Fibroblast of lung (primary cell): ENCODE measurements around the gene XRN2. TPM values are rescaled to one million over a fixed set of nuclear protein-coding genes. Genes with fewer than 3 reads are reported as not detected.

Experiments
- DNase-seq, 2 donors: peaks; one replicate each; pipeline versions ENCODE4 v3.0.0 to v3.0.0-alpha.2; 2010; ENCODE audit warnings: low read depth in 2 of 2
- H2AFZ ChIP-seq: 2 replicates; pipeline ENCODE4 v1.5.1; 2012; ENCODE audit warnings: low read length, control low read depth, inconsistent platforms
- H3K27ac ChIP-seq: 2 replicates; pipeline ENCODE4 v1.5.1; 2011; ENCODE audit warnings: low read length, control low read depth; ENCODE audit not compliant: insufficient read depth
- H3K27me3 ChIP-seq: 2 replicates; pipeline ENCODE4 v1.5.1; 2011; ENCODE audit warnings: mild to moderate bottlenecking, low read length; ENCODE audit not compliant: control insufficient read depth, insufficient read depth
- H3K36me3 ChIP-seq: 2 replicates; pipeline ENCODE4 v1.5.1; 2011; ENCODE audit warnings: low read length; ENCODE audit not compliant: control insufficient read depth, insufficient read depth
- H3K4me1 ChIP-seq: 2 replicates; pipeline ENCODE4 v1.5.1; 2011; ENCODE audit warnings: low read length; ENCODE audit not compliant: control insufficient read depth, insufficient read depth; ENCODE audit errors: extremely low read depth
- H3K4me2 ChIP-seq: 2 replicates; pipeline ENCODE4 v1.5.1; 2011; ENCODE audit warnings: low read length, control low read depth; ENCODE audit not compliant: insufficient read depth; ENCODE audit errors: extremely low read depth
- H3K4me3 ChIP-seq, 4 experiments: fragments of 200-600 bp in 1 of 4; sonication (generic) in 1 of 4; replicated peaks in 1 of 4; 2 replicates each; pipeline ENCODE4 v1.5.1; 2011 to 2016; ENCODE audit warnings: low read length in 4 of 4, low read depth in 3 of 4, mild to moderate bottlenecking in 3 of 4, control low read depth in 2 of 4, inconsistent platforms in 1 of 4, mixed read lengths in 1 of 4; ENCODE audit not compliant: insufficient read depth in 1 of 4; ENCODE audit errors: control extremely low read depth in 1 of 4
- H3K79me2 ChIP-seq: 2 replicates; pipeline ENCODE4 v1.5.1; 2012; ENCODE audit warnings: mild to moderate bottlenecking, low read length, inconsistent platforms; ENCODE audit not compliant: control insufficient read depth, insufficient read depth
- H3K9ac ChIP-seq: 2 replicates; pipeline ENCODE4 v1.5.1; 2011; ENCODE audit warnings: mild to moderate bottlenecking, low read length, control low read depth; ENCODE audit not compliant: insufficient read depth
- H3K9me3 ChIP-seq: 2 replicates; pipeline ENCODE4 v1.5.1; 2012; ENCODE audit warnings: low read depth, low read length; ENCODE audit not compliant: control insufficient read depth, insufficient read depth
- H4K20me1 ChIP-seq: 2 replicates; pipeline ENCODE4 v1.5.1; 2011; ENCODE audit warnings: low read length; ENCODE audit not compliant: control insufficient read depth, insufficient read depth; ENCODE audit errors: extremely low read depth
- EZH2 ChIP-seq: IDR thresholded peaks from 2 replicates; pipeline ENCODE4 v1.5.1; 2012; ENCODE audit warnings: low read length, control low read depth, mild to moderate bottlenecking; ENCODE audit errors: missing control alignments
- polyA plus RNA-seq, 2 donors: library from polyadenylated mRNA; depleted of rRNA in 1 of 2; stranded (reverse) in 1 of 2; unstranded in 1 of 2; fragments of >200 nt; gene quantifications; 2 replicates each; pipeline ENCODE4 v1.2.1, GENCODE V29; 2011 to 2012; ENCODE audit warnings: missing spikeins in 1 of 2
- total RNA-seq: library from RNA; depleted of rRNA; stranded (reverse); fragments of >200 nt; gene quantifications from 2 replicates; pipeline ENCODE4 v1.2.1, GENCODE V29; 2014
- TF ChIP-seq, protein P1 (sequence below), 2 donors: IDR thresholded peaks in 1 of 2; conservative IDR thresholded peaks in 1 of 2; 1 replicate in 1 of 2; 2 replicates in 1 of 2; pipeline ENCODE4 v1.5.1; 2011 to 2012; ENCODE audit warnings: low read length in 2 of 2, control low read depth in 1 of 2, inconsistent platforms in 1 of 2, low read depth in 1 of 2, mild to moderate bottlenecking in 1 of 2

XRN2 gene
- total and polyA plus RNA-seq, 2 donors (not counting 1 experiment from before 2014, with no cell fraction given), result 99.3 to 99.6 TPM

DNA sequence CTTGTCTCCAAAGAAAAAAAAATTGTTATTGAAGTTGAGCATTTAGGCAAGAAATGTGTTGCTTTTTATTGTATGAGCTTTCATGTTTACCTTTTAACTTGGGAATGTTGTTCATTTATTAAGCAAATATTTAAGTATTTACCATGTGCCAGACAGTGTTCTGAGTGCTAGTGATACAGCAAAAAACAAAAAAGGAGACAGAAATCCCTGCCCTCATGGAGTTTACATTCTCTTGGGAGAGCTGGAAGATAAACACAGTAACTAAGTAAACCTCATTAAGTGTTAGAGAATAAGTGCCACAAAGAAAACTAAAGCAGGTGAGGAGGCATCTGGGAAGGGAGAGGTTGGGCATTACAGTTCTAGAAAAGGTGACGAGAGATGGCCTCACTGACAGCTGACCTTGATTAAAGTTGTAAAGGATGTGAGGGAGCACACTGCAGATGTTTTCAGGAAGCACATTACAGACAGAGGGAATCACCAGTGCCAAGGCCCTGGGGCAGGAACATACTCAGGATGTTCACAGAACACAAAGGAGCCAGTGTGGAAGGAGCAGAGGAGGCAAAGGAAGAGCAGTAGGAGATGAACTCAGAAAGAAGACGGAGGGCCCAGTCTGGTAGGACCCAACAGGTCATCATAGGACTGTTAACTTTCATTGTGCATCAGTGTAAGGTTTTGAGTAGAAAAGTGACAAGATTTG, 33.5 kb downstream of the XRN2 start:
- peaks cover 10% of the 10 kb centered on the region for H3K36me3 ChIP-seq

DNA sequence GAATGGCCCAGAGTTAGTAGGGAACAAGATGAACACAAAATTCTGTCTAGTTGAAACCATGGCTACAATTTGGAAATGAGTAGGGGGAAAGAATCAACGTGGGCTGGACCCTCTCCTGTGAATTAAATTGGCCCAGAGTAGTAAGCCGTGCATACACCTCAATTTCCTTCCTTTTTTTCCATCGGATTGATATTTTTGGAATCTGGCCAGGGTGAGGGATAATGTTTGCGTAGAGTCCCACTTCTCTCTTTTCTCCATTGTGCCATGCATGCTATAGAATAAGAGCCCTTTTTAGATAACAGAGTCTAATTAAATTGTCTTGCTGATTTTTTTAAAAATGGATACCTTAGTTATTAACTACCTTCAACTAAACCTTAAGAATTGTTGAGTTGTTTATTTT, 35.2 kb downstream of the XRN2 start:
- H3K9ac ChIP-seq, result no peak overlapping the region
- TF ChIP-seq EZH2, result no peak
- TF ChIP-seq, protein P1, sequence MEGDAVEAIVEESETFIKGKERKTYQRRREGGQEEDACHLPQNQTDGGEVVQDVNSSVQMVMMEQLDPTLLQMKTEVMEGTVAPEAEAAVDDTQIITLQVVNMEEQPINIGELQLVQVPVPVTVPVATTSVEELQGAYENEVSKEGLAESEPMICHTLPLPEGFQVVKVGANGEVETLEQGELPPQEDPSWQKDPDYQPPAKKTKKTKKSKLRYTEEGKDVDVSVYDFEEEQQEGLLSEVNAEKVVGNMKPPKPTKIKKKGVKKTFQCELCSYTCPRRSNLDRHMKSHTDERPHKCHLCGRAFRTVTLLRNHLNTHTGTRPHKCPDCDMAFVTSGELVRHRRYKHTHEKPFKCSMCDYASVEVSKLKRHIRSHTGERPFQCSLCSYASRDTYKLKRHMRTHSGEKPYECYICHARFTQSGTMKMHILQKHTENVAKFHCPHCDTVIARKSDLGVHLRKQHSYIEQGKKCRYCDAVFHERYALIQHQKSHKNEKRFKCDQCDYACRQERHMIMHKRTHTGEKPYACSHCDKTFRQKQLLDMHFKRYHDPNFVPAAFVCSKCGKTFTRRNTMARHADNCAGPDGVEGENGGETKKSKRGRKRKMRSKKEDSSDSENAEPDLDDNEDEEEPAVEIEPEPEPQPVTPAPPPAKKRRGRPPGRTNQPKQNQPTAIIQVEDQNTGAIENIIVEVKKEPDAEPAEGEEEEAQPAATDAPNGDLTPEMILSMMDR (conservative IDR thresholded peaks at IDR 0.05 in 1 of 2, IDR thresholded peaks at IDR 0.05 in 1 of 2; ENCODE audit: low read depth in 1 of 2, low read length in 2 of 2), result no peak
- no peak overlapping the region for H3K4me3 ChIP-seq
- peaks cover 8% of the 10 kb centered on the region for H3K36me3 ChIP-seq
- no peak overlapping the region for H3K4me2 ChIP-seq
- H3K9me3 ChIP-seq, result no peaks in the 10 kb centered on the region
- peaks cover 3% of the 10 kb centered on the region for H3K79me2 ChIP-seq
- no peak for DNase-seq
- H3K27me3 ChIP-seq, result no peaks in the 10 kb centered on the region
- peaks cover 3% of the 10 kb centered on the region for H3K4me1 ChIP-seq
- no peak overlapping the region for H2AFZ ChIP-seq
- H3K27ac ChIP-seq, result no peak overlapping the region
- H4K20me1 ChIP-seq, result no peaks in the 10 kb centered on the region

More for the DNA sequence above, 33.5 kb downstream of the XRN2 start:
- TF ChIP-seq, protein P1 (conservative IDR thresholded peaks at IDR 0.05 in 1 of 2, IDR thresholded peaks at IDR 0.05 in 1 of 2; ENCODE audit: low read depth in 1 of 2, low read length in 2 of 2), result no peak
- TF ChIP-seq EZH2, result no peak
- Histone ChIP-seq H3K4me2 (no peak overlapping the region), H3K9ac (no peak overlapping the region), H4K20me1 (no peaks in the 10 kb centered on the region), H3K27me3 (no peaks in the 10 kb centered on the region), H2AFZ (no peak overlapping the region), H3K4me1 (no peaks in the 10 kb centered on the region), H3K9me3 (no peaks in the 10 kb centered on the region), H3K4me3 (no peak overlapping the region), H3K79me2 (peaks cover 3% of the 10 kb centered on the region), H3K27ac (no peak overlapping the region)
- DNase-seq, result no peak

DNA sequence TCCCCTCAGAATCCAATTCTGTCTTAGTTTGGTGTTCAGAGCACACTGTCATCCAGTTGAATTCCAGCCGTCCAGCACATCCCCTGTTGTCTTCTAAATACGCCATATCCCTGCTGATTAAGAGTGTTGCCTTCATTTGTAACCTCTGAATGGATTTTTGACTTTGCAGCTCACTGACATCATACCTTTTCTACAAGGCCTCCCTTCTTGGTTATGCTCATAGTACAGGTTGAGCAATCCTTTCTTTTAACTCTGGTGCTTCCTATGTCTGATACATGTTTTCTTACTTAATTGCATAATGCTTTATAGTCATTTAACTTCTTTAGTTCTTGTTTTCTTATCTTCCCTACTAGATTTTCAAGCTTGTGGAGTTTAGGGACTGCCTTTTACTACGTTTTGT, 36.4 kb downstream of the XRN2 start:
- no peak for DNase-seq
- H3K27ac ChIP-seq, result no peak overlapping the region
- peaks cover 3% of the 10 kb centered on the region for H3K4me1 ChIP-seq
- H3K79me2 ChIP-seq, result no peaks in the 10 kb centered on the region
- H3K4me2 ChIP-seq, result no peak overlapping the region
- no peaks in the 10 kb centered on the region for H3K9me3 ChIP-seq
- H3K36me3 ChIP-seq, result peaks cover 6% of the 10 kb centered on the region
- H4K20me1 ChIP-seq, result no peaks in the 10 kb centered on the region
- H2AFZ ChIP-seq, result no peak overlapping the region
- H3K4me3 ChIP-seq, result no peak overlapping the region
- H3K27me3 ChIP-seq, result no peaks in the 10 kb centered on the region
- H3K9ac ChIP-seq, result no peak overlapping the region
- TF ChIP-seq, protein P1 (conservative IDR thresholded peaks at IDR 0.05 in 1 of 2, IDR thresholded peaks at IDR 0.05 in 1 of 2; ENCODE audit: low read depth in 1 of 2, low read length in 2 of 2), result no peak
- no peak for TF ChIP-seq EZH2
